Glutamatergic neuron (in vitro differentiated cells): Measurements from ENCODE around the gene TFF2. TPM values are rescaled to one million over a fixed set of nuclear protein-coding genes. Genes with fewer than 3 reads are reported as not detected.
A peak's percentile ranks its signal among the peaks of the same experiment; 100 is the strongest.

Experiments used
- DNase-seq: peaks from one replicate; pipeline ENCODE4 v3.0.0; 2022
- H3K27ac Mint-ChIP-seq: one replicate; pipeline ENCODE4 v1.8.0; 2020; ENCODE audit warnings: mild to moderate bottlenecking, mixed read lengths, inconsistent platforms; ENCODE audit not compliant: unreplicated experiment
- H3K27me3 Mint-ChIP-seq: one replicate; pipeline ENCODE4 v1.8.0; 2020; ENCODE audit warnings: mild to moderate bottlenecking, moderate library complexity, mixed read lengths, inconsistent platforms; ENCODE audit not compliant: unreplicated experiment
- H3K36me3 Mint-ChIP-seq: one replicate; pipeline ENCODE4 v1.8.0; 2020; ENCODE audit warnings: mild to moderate bottlenecking, mixed read lengths, inconsistent platforms; ENCODE audit not compliant: unreplicated experiment
- H3K4me1 Mint-ChIP-seq: one replicate; pipeline ENCODE4 v1.8.0; 2020; ENCODE audit warnings: mild to moderate bottlenecking, low read depth, mixed read lengths, inconsistent platforms; ENCODE audit not compliant: unreplicated experiment
- H3K4me3 Mint-ChIP-seq: one replicate; pipeline ENCODE4 v1.8.0; 2020; ENCODE audit warnings: mild to moderate bottlenecking, mixed read lengths, inconsistent platforms; ENCODE audit not compliant: unreplicated experiment
- H3K9me3 Mint-ChIP-seq: one replicate; pipeline ENCODE4 v1.8.0; 2020; ENCODE audit warnings: mild to moderate bottlenecking, moderate library complexity, mixed read lengths, inconsistent platforms; ENCODE audit not compliant: unreplicated experiment
- total RNA-seq: library from RNA; stranded (reverse); fragmentation: NEBNext Ultra II Directional; extraction: Animal tissue kit (Norgen Biotek cat#: 25700); gene quantifications from one replicate; pipeline ENCODE4 v1.2.1, GENCODE V29; 2021; ENCODE audit not compliant: unreplicated experiment
- TF ChIP-seq, protein P1 (sequence below): fragments of 200-600 bp; sonication (generic); IDR thresholded peaks from one replicate; pipeline ENCODE4 v1.5.0; 2021; ENCODE audit not compliant: partially characterized antibody, unreplicated experiment

The TFF2 gene
- total RNA-seq, 1 donor from 2014 or later, result not detected

DNA sequence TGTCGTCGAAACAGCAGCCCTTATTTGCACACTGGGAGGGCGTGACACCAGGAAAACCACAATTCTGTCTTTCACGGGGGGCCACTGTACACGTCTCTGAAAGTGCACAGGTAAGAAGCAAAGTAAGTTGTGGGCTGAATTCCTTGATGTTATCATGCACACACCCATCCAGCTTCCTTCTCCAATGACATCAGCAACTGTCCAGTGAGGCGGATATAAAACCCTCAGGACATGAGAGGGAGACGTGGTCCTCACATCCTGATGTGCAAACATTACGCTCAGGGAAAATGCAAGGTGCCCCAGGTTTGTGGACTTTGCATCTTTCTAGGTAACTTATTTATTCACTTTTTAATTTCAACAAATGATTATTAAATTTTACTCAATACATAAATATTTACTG, 12.5 kb upstream of the TFF2 start:
- Mint-ChIP-seq H3K27me3 (peaks cover 5% of the 10 kb centered on the region), H3K27ac (no peak overlapping the region), H3K36me3 (peaks cover 4% of the 10 kb centered on the region), H3K4me3 (no peak overlapping the region), H3K9me3 (peaks cover 10% of the 10 kb centered on the region), H3K4me1 (peaks cover 32% of the 10 kb centered on the region)
- DNase-seq, result no peak
- TF ChIP-seq, protein P1, sequence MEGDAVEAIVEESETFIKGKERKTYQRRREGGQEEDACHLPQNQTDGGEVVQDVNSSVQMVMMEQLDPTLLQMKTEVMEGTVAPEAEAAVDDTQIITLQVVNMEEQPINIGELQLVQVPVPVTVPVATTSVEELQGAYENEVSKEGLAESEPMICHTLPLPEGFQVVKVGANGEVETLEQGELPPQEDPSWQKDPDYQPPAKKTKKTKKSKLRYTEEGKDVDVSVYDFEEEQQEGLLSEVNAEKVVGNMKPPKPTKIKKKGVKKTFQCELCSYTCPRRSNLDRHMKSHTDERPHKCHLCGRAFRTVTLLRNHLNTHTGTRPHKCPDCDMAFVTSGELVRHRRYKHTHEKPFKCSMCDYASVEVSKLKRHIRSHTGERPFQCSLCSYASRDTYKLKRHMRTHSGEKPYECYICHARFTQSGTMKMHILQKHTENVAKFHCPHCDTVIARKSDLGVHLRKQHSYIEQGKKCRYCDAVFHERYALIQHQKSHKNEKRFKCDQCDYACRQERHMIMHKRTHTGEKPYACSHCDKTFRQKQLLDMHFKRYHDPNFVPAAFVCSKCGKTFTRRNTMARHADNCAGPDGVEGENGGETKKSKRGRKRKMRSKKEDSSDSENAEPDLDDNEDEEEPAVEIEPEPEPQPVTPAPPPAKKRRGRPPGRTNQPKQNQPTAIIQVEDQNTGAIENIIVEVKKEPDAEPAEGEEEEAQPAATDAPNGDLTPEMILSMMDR, result no peak

DNA sequence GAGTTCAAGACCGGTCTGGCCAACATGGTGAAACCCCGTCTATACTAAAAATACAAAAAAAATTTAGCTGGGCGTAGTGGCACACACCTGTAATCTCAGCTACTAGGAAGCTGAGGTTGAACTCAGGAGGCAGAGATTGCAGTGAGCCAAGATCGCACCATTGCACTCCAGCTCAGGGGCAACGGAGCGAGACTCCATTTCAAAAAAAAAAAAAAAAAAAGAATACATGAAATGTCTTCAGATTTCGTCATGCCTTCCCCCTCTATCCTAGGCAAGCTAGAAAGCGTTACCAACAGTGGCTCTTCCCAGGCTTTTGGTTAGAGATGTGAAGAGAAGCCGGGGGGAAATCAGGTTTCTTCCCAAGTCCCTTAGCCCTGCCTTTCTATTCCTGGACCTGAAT, 11.9 kb upstream of the TFF2 start:
- Mint-ChIP-seq H3K36me3 (peaks cover 5% of the 10 kb centered on the region), H3K27ac (no peak overlapping the region), H3K4me3 (no peak overlapping the region), H3K27me3 (peaks cover 5% of the 10 kb centered on the region), H3K9me3 (peaks cover 7% of the 10 kb centered on the region), H3K4me1 (peaks cover 29% of the 10 kb centered on the region)
- TF ChIP-seq, protein P1, result no peak
- DNase-seq, result no peak

DNA sequence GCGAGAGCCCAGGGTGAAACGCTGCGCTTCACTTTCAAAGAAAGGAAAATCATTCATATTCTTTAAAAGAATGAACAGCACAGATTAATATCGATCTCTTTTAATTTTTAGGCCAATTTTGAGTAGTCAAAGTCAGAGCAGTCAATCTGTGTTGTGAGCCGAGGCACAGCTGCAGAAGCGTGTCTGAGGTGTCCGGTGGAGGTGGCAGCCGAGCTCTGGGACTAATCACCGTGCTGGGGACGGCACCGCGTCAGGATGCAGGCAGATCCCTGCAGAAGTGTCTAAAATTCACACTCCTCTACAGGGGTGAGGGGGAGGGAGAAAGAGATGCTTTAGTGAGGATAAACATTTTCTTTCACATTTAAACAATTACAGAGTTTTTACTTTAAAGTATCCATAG, 11.4 kb upstream of the TFF2 start:
- Mint-ChIP-seq H3K9me3 (peaks cover 7% of the 10 kb centered on the region), H3K4me3 (peak overlapping the region; percentile 27), H3K27me3 (peaks cover 5% of the 10 kb centered on the region), H3K4me1 (peaks cover 29% of the 10 kb centered on the region), H3K27ac (peak overlapping the region; percentile 88), H3K36me3 (peaks cover 9% of the 10 kb centered on the region)
- no peak for DNase-seq
- TF ChIP-seq, protein P1, result no peak

DNA sequence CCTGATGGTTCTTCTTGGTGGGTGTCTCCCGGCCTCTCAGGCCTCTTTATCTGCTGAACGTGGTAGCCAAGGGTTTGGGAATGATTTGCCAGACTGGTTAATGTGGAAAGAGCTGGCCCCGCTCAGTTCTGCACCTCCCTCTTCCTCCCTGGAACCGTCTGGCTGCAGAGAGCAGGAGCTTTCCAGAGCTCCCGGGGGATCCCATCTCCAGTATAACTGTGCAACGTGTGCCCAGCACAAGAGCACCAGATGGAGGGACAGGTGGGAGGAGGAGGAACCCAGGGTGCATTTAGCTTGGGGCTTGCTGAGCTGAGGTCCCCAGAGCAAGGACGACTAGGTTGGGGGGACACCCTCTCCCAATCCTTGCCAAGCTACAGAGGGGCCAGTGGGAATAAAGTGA, 10.5 kb upstream of the TFF2 start:
- H3K9me3 Mint-ChIP-seq, result peaks cover 10% of the 10 kb centered on the region
- peak; percentile 59 for DNase-seq
- no peak overlapping the region for H3K4me3 Mint-ChIP-seq
- H3K27me3 Mint-ChIP-seq, result peaks cover 5% of the 10 kb centered on the region
- H3K4me1 Mint-ChIP-seq, result peaks cover 29% of the 10 kb centered on the region
- peaks cover 17% of the 10 kb centered on the region for H3K36me3 Mint-ChIP-seq
- H3K27ac Mint-ChIP-seq, result peak overlapping the region; percentile 88
- TF ChIP-seq, protein P1, result no peak

DNA sequence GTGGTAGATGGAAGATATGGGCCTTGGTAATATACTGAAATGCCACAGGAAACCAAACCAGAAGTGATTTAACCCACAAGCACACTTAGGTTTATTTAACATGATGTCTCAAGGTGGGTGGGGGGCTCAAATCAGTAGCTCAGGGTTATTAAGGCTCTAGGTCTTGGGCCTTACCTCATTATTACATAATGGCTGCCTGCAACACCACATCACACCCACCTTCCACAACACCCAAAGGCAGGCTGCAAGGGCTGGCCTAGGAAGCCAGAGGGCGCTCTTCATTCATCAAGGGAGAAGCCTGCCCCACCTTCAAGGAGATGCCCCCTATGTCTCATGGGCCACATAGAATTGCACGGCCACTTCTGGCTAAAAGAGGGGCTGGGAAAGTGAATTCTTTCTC, 9.5 kb upstream of the TFF2 start:
- DNase-seq, result no peak
- Mint-ChIP-seq H3K27me3 (peaks cover 8% of the 10 kb centered on the region), H3K9me3 (peaks cover 10% of the 10 kb centered on the region), H3K27ac (peak overlapping the region; percentile 88), H3K4me3 (peak overlapping the region; percentile 15), H3K4me1 (peaks cover 29% of the 10 kb centered on the region), H3K36me3 (peaks cover 24% of the 10 kb centered on the region)
- TF ChIP-seq, protein P1, result no peak
